ENCODE data around the gene IGFBP3. TPM values are rescaled to one million over a fixed set of nuclear protein-coding genes. Genes with fewer than 3 reads are reported as not detected.
A peak's percentile ranks its signal among the peaks of the same experiment; 100 is the strongest.

The IGFBP3 gene
- total RNA-seq, 1 experiment from 2014 or later, result 2.9 TPM

GRCh38 chr7:45920502-45921380 is at the start of gene IGFBP3 (continued):
- no peak for TF ChIP-seq NR3C1 (CRISPR knock-in tag; conservative IDR thresholded peaks at IDR 0.05; ENCODE audit: low read depth)
- TF ChIP-seq, protein P1, sequence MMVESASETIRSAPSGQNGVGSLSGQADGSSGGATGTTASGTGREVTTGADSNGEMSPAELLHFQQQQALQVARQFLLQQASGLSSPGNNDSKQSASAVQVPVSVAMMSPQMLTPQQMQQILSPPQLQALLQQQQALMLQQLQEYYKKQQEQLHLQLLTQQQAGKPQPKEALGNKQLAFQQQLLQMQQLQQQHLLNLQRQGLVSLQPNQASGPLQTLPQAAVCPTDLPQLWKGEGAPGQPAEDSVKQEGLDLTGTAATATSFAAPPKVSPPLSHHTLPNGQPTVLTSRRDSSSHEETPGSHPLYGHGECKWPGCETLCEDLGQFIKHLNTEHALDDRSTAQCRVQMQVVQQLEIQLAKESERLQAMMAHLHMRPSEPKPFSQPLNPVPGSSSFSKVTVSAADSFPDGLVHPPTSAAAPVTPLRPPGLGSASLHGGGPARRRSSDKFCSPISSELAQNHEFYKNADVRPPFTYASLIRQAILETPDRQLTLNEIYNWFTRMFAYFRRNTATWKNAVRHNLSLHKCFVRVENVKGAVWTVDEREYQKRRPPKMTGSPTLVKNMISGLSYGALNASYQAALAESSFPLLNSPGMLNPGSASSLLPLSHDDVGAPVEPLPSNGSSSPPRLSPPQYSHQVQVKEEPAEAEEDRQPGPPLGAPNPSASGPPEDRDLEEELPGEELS (CRISPR knock-in tag; IDR thresholded peaks at IDR 0.05), result 0 out of 2 replicates have a peak, but pooled peaks have one; percentile 45
- no peak for TF ChIP-seq SOX15 (CRISPR knock-in tag; IDR thresholded peaks at IDR 0.05)
- no peak for TF ChIP-seq SP1 (CRISPR knock-in tag; conservative IDR thresholded peaks at IDR 0.05)
- TF ChIP-seq, protein P2, sequence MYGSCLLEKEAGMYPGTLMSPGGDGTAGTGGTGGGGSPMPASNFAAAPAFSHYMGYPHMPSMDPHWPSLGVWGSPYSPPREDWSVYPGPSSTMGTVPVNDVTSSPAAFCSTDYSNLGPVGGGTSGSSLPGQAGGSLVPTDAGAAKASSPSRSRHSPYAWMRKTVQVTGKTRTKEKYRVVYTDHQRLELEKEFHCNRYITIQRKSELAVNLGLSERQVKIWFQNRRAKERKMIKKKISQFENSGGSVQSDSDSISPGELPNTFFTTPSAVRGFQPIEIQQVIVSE (CRISPR knock-in tag; IDR thresholded peaks at IDR 0.05; ENCODE audit: borderline replicate concordance), result no peak

DNA sequence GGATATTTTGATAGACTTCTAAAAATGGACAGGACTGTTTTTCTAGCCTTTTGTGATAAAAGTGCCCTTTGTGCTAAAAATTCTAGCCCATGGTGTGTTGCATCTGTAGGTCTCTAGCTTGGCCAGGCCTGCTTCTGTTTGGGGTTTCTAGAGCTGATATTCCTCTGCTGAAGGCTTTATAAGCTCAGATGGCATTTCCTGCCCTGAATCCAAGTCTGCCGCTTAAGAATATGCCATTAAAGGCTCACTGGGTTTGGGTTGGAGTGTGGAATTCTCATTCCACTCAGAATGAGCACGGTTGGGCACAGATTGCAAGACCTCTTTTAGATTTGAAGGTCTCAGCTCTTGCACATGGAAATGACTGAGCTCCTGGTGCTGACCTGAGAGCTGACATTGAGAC is 49.4 kb upstream of the IGFBP3 start:
- CTCF ChIA-PET, result no interaction called here
- H3K36me3 Mint-ChIP-seq, result no peaks in the 10 kb centered on the region
- ATAC-seq (no peak), DNase-seq (ENCODE audit: low spot score) (no peak)
- POLR2A ChIA-PET, result no interaction called here
- H3K27me3 Mint-ChIP-seq (ENCODE audit: low read depth), result no peaks in the 10 kb centered on the region
- H3K9me3 Mint-ChIP-seq, result no peaks in the 10 kb centered on the region
- no peak overlapping the region for H3K4me3 Mint-ChIP-seq
- H3K4me1 Mint-ChIP-seq, result 0 out of 2 replicates have a peak, but pooled peaks cover 3% of the 10 kb centered on the region
- no peak overlapping the region for H3K27ac Mint-ChIP-seq
- TF ChIP-seq ZNF416 (CRISPR knock-in tag; IDR thresholded peaks at IDR 0.05) (no peak), ZNF138 (CRISPR knock-in tag; conservative IDR thresholded peaks at IDR 0.05) (no peak), PRRX2 (CRISPR knock-in tag; IDR thresholded peaks at IDR 0.05) (no peak), FOXP1 (CRISPR knock-in tag; IDR thresholded peaks at IDR 0.05; ENCODE audit: borderline replicate concordance) (no peak), ZMAT4 (CRISPR knock-in tag; IDR thresholded peaks at IDR 0.05) (no peak), RORB (CRISPR knock-in tag; IDR thresholded peaks at IDR 0.05) (no peak), MXD4 (CRISPR knock-in tag; IDR thresholded peaks at IDR 0.05; ENCODE audit: borderline replicate concordance) (no peak), NFE2L1 (CRISPR knock-in tag; IDR thresholded peaks at IDR 0.05) (no peak), JUN (CRISPR knock-in tag; IDR thresholded peaks at IDR 0.05) (no peak), HMGA2 (CRISPR knock-in tag; IDR thresholded peaks at IDR 0.05) (no peak), ELF4 (CRISPR knock-in tag; IDR thresholded peaks at IDR 0.05; ENCODE audit: low read depth) (no peak), ZNF317 (CRISPR knock-in tag; IDR thresholded peaks at IDR 0.05; ENCODE audit: borderline replicate concordance, low read depth) (no peak), NFYB (CRISPR knock-in tag; conservative IDR thresholded peaks at IDR 0.05; ENCODE audit: low read depth) (no peak), GABPB1 (CRISPR knock-in tag; IDR thresholded peaks at IDR 0.05) (no peak)
- TF ChIP-seq, protein P3, sequence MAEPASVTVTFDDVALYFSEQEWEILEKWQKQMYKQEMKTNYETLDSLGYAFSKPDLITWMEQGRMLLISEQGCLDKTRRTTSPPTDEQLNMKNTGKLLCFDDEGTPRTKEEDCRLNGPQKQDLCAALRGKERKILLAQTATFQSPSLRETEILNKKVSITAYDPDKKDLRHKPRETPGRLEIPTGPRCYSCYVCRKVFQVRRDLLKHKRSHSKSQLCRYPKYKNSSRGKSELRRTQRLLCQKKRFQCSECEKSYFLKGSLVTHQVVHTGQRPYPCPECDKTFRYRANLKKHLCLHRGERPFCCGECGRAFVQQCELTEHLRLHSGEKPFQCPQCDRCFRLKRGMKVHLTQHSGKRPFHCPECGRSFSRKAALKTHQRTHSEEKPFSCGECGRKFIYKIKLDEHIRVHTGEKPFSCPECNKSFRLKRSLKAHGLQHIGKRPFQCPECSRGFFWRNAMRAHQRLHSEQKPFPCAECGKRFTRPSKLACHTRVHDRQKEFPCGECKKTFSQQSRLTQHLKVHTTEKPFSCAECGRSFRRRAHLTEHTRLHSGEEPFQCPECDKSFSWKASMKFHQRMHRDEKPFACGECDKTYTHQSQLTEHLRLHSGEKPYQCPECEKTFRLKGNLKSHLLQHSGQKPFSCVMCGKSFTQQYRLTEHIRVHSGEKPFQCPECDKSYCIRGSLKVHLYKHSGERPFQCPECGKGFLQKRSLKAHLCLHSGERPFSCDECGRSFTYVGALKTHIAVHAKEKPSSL (CRISPR knock-in tag; conservative IDR thresholded peaks at IDR 0.05), result no peak
- TF ChIP-seq, protein P4, sequence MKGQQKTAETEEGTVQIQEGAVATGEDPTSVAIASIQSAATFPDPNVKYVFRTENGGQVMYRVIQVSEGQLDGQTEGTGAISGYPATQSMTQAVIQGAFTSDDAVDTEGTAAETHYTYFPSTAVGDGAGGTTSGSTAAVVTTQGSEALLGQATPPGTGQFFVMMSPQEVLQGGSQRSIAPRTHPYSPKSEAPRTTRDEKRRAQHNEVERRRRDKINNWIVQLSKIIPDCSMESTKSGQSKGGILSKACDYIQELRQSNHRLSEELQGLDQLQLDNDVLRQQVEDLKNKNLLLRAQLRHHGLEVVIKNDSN (CRISPR knock-in tag; IDR thresholded peaks at IDR 0.05), result no peak
